ENCODE measurements around the gene IGFBP4. TPM values are rescaled to one million over a fixed set of nuclear protein-coding genes. Genes with fewer than 3 reads are reported as not detected.

Gene IGFBP4
- total and polyA plus RNA-seq, 10 of the 15 experiments (the other 5 are each of a cell fraction or from before 2014, with no cell fraction given): 2.4 to 22.3 (median 6.6) TPM

DNA sequence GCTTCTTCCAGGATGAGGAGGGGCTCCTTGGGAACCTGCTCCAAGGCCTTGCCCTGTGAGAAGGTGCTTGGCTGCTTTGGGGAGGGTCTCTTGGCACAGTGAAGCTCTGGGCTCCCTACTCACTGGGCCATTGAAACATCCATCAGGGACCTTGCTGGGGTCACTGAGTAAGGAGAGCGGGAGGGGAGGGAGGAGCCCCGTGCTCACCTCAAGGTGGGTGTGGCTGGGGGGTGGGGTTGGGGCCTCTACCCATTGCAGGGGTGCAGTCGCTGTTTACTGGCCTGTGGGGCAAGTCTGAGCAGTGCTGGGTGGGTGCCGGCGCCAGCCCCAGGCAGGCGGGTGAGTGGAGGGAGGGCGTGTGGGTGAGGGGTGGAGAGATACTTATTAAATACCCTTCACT, 48.2 kb downstream of the IGFBP4 start (continued):
- TF ChIP-seq, protein P1, sequence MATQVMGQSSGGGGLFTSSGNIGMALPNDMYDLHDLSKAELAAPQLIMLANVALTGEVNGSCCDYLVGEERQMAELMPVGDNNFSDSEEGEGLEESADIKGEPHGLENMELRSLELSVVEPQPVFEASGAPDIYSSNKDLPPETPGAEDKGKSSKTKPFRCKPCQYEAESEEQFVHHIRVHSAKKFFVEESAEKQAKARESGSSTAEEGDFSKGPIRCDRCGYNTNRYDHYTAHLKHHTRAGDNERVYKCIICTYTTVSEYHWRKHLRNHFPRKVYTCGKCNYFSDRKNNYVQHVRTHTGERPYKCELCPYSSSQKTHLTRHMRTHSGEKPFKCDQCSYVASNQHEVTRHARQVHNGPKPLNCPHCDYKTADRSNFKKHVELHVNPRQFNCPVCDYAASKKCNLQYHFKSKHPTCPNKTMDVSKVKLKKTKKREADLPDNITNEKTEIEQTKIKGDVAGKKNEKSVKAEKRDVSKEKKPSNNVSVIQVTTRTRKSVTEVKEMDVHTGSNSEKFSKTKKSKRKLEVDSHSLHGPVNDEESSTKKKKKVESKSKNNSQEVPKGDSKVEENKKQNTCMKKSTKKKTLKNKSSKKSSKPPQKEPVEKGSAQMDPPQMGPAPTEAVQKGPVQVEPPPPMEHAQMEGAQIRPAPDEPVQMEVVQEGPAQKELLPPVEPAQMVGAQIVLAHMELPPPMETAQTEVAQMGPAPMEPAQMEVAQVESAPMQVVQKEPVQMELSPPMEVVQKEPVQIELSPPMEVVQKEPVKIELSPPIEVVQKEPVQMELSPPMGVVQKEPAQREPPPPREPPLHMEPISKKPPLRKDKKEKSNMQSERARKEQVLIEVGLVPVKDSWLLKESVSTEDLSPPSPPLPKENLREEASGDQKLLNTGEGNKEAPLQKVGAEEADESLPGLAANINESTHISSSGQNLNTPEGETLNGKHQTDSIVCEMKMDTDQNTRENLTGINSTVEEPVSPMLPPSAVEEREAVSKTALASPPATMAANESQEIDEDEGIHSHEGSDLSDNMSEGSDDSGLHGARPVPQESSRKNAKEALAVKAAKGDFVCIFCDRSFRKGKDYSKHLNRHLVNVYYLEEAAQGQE (IDR thresholded peaks at IDR 0.05; ENCODE audit: low read depth, low read length): no peak
- TF ChIP-seq POLR2A (IDR thresholded peaks at IDR 0.05; ENCODE audit: low read depth, low read length) (no peak), ATF7 (IDR thresholded peaks at IDR 0.05; ENCODE audit: low read depth) (no peak), PAX8 (IDR thresholded peaks at IDR 0.05) (no peak)

DNA sequence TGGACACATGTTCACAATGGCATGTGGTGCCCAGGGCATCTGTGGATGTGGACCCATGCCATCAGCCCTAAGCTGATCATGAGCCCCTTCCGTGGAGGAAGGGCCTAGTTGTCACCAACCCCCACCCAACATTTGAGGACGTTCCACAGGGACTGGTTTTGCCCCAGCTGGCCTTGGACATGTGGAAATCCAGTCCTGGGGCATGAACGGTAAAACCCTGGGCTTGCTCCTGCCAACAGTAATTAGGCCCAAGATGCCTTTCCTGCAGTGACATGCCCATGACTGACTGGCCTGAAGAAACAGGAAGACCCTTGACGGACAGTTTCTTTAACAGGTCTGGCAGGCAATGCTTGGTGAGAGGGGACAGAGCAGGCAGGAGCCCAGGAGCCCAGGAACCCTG, 50.4 kb downstream of the IGFBP4 start:
- RAD21 ChIA-PET (ENCODE audit: unreplicated experiment): interaction anchor here (1.5 kb wide), 1 partner anchor 122 kb away, joined by 3 read pairs; no protein-coding TSS in a partner anchor
- POLR2A ChIA-PET: interaction anchor here (0.5 kb wide), 1 partner anchor 38 kb away, joined by 10 read pairs; no protein-coding TSS in a partner anchor
- DNase-seq (ENCODE audit: low read depth, low spot score): no peak
- SMC1A ChIA-PET (ENCODE audit: uncharacterized antibody, unreplicated experiment): interaction anchor here (1.1 to 1.6 kb wide), 5 partner anchors 14 to 38 kb away, joined by 3 to 5 read pairs (median 3); no protein-coding TSS in a partner anchor
- Histone ChIP-seq H3K27ac (ENCODE audit: control insufficient read depth, insufficient read depth) (no peak overlapping the region), H3K9me3 (replicated peaks; ENCODE audit: control insufficient read depth, insufficient read depth, low read length) (no peaks in the 10 kb centered on the region), H3K36me3 (ENCODE audit: control insufficient read depth in 2 of 2, insufficient read depth in 2 of 2, low read length in 1 of 2) (no peaks in the 10 kb centered on the region), H3K79me2 (ENCODE audit: control insufficient read depth, insufficient read depth, low read length) (no peaks in the 10 kb centered on the region), H2AFZ (ENCODE audit: control insufficient read depth, low read depth, low read length) (no peak overlapping the region), H3K4me2 (ENCODE audit: control insufficient read depth, insufficient read depth) (no peak overlapping the region), H3K27me3 (replicated peaks in 1 of 2; ENCODE audit: control insufficient read depth in 2 of 2, insufficient read depth in 2 of 2, low read length in 1 of 2) (peaks cover 0 to 5% of the 10 kb centered on the region in 2 experiments; a peak in 2 of 4 replicates), H3K9ac (ENCODE audit: control insufficient read depth, insufficient read depth, low read length) (no peak overlapping the region), H3K4me1 (ENCODE audit: control insufficient read depth, insufficient read depth, low read length) (peaks cover 7% of the 10 kb centered on the region), H3K4me3 (no peak overlapping the region), H4K20me1 (ENCODE audit: control insufficient read depth, insufficient read depth) (no peaks in the 10 kb centered on the region)
- ATAC-seq: no peak
- CTCF ChIA-PET: no interaction called here
- no peak for FAIRE-seq
- in situ Hi-C loops (cut with MboI) (no loop called here), intact Hi-C loops (cut with micrococcal nuclease; ENCODE audit: unreplicated experiment) (no loop called here)
- no TSS peak for BruUV-seq (replicated peaks)
- 40% methylated on average over 4 of the region's 4 CpGs for WGBS (ENCODE audit: insufficient coverage, insufficient replicate concordance, low lambda C conversion rate, missing lambda C conversion rate)
- no peak for TF ChIP-seq BRCA1 (IDR thresholded peaks at IDR 0.05; ENCODE audit: low read depth, low read length)
- no peak for TF ChIP-seq SUPT20H (IDR thresholded peaks at IDR 0.05; ENCODE audit: borderline replicate concordance, control insufficient read depth, low read depth, low read length)
- TF ChIP-seq, protein P2, sequence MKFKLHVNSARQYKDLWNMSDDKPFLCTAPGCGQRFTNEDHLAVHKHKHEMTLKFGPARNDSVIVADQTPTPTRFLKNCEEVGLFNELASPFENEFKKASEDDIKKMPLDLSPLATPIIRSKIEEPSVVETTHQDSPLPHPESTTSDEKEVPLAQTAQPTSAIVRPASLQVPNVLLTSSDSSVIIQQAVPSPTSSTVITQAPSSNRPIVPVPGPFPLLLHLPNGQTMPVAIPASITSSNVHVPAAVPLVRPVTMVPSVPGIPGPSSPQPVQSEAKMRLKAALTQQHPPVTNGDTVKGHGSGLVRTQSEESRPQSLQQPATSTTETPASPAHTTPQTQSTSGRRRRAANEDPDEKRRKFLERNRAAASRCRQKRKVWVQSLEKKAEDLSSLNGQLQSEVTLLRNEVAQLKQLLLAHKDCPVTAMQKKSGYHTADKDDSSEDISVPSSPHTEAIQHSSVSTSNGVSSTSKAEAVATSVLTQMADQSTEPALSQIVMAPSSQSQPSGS (IDR thresholded peaks at IDR 0.05; ENCODE audit: low read length): no peak
- TF ChIP-seq MEF2B (IDR thresholded peaks at IDR 0.05; ENCODE audit: partially characterized antibody, poor library complexity, severe bottlenecking): no peak
- TF ChIP-seq IKZF2 (IDR thresholded peaks at IDR 0.05): no peak
- TF ChIP-seq, protein P3, sequence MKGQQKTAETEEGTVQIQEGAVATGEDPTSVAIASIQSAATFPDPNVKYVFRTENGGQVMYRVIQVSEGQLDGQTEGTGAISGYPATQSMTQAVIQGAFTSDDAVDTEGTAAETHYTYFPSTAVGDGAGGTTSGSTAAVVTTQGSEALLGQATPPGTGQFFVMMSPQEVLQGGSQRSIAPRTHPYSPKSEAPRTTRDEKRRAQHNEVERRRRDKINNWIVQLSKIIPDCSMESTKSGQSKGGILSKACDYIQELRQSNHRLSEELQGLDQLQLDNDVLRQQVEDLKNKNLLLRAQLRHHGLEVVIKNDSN (IDR thresholded peaks at IDR 0.05; ENCODE audit: borderline replicate concordance, extremely low read length, insufficient read depth, low read depth, low read length): no peak
- TF ChIP-seq, protein P4, sequence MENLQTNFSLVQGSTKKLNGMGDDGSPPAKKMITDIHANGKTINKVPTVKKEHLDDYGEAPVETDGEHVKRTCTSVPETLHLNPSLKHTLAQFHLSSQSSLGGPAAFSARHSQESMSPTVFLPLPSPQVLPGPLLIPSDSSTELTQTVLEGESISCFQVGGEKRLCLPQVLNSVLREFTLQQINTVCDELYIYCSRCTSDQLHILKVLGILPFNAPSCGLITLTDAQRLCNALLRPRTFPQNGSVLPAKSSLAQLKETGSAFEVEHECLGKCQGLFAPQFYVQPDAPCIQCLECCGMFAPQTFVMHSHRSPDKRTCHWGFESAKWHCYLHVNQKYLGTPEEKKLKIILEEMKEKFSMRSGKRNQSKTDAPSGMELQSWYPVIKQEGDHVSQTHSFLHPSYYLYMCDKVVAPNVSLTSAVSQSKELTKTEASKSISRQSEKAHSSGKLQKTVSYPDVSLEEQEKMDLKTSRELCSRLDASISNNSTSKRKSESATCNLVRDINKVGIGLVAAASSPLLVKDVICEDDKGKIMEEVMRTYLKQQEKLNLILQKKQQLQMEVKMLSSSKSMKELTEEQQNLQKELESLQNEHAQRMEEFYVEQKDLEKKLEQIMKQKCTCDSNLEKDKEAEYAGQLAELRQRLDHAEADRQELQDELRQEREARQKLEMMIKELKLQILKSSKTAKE (IDR thresholded peaks at IDR 0.05; ENCODE audit: low read depth, poor library complexity, severe bottlenecking): no peak
- no peak for TF ChIP-seq ZSCAN29 (IDR thresholded peaks at IDR 0.05)
- TF ChIP-seq HCFC1 (IDR thresholded peaks at IDR 0.05; ENCODE audit: low read length): no peak
- TF ChIP-seq ESRRA (IDR thresholded peaks at IDR 0.05; ENCODE audit: low read length): no peak
- TF ChIP-seq MYB (IDR thresholded peaks at IDR 0.05; ENCODE audit: borderline replicate concordance, low read depth, low read length): no peak
- no peak for TF ChIP-seq TCF12 (IDR thresholded peaks at IDR 0.05; ENCODE audit: low read depth, low read length)
- TF ChIP-seq STAT1 (conservative IDR thresholded peaks at IDR 0.05): no peak
